Activated CD4-positive, CD25-positive, alpha-beta regulatory T cell treated with anti-CD3 and anti-CD28 coated beads, Interleukin-2, amount 50 U/mL, for 72 hours (primary cell): ENCODE results near the gene PDE3B.
"Not testable (repeated sequence)": the region's sequence is repeated elsewhere in the genome, so short reads cannot be mapped to it uniquely, and the experiment has no call there.

Experiments
- DNase-seq: peaks from one replicate; pipeline ENCODE4 v3.0.0; 2021

PDE3B gene

GRCh38 chr11:14643697-14644225 lies at the start of gene PDE3B:
TSS of gene PDE3B (plus strand) at chr11:14643804. CDS start at chr11:14644076, 272 bp downstream.
- DNase-seq, result peak; percentile 78

DNA sequence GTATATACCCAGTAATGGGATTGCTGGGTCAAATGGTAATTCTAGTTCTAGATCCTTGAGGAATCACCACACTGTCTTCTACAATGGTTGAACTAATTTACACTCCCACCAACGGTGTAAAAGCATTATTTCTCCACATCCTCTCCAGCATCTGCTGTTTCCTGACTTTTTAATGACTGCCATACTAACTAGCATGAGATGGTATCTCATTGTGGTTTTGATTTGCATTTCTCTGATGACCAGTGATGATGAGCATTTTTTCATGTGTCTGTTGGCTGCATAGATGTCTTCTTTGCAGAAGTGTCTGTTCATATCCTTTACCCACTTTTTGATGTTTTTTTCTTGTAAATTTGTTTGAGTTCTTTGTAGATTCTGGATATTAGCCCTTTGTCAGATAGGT lies 48.3 kb upstream of the PDE3B start:
- not testable (repeated sequence) for DNase-seq

- no peak for DNase-seq
Observed at GRCh38 chr11:14607713-14608112, 35.9 kb upstream of the PDE3B start.

DNA sequence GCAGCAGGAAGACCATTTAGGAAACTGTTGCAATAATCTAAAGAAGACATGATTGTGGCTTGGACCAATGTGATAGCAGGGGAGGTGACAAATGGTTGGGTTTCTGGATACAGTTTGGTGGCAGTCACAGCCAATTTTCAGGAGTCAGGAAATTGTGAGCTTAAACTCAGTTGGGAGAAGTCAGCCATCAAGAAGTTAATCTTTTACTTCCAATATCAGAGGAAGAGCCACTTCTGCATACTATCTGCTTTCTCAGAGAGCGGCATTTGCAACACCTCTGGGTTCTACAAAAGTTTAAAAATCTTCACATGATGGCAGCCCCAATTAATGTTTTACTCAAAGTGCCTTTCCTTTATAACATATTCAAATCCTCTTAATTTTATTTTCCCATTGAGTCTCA lies 33.7 kb upstream of the PDE3B start:
- DNase-seq, result no peak

GRCh38 chr11:14611939-14612338 lies 31.7 kb upstream of the PDE3B start:
- no peak for DNase-seq

DNA sequence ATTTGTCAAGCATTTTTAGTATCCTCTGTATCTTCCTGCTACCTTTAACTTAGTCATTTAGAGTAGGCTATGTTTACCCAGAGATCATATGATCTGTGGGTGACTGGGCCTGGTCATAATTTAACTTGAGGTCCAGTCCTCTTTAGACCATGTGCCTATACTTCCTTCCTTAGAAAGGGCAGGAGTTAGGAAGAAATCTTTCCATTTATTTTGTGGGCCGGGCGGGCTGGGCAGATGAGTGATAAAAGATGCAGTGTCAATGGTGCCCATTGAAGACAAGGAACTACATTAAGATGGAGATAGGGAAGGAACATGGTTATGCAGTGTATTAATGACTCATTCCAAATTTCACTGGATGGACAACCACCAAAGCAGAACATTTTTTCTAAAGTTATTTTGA lies 30.9 kb upstream of the PDE3B start:
- no peak for DNase-seq

- no peak for DNase-seq
Observed at GRCh38 chr11:14614091-14614622, 29.4 kb upstream of the PDE3B start.

DNA sequence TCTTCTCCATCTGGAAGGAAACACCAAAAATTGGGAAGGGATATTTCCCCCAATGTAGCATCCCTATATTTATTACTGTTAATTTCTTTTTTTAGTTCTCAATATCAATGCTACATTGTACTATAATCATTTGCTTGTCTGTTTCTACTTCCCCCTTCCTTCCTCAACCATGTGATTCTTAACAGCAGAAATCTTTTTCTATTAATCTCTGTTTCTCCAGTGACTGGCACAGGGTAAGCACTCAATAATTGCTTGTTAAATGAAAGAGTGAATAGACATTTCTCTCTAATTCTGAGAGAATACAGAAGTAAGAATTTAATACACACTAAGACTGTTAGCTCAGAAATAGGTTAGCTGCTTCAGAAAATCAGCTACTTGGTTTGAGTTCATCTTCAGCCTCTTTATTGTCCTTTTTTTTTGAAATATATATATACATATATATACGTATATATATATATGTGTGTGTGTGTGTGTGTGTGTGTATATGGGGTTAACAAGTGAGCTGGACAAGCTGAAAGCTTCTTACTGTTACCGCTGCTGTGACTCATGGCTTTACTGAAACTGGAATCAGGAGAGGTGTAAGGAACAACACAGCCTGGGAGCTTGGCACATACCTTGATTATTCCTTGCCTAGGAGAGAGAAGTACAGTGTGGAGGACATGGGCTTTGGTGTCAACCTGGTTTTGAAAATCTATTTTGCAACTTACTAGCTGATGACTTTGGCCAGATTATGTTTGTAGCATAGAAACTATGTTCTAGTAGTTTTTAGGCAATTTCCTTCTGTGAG lies 26.2 kb upstream of the PDE3B start:
- no peak for DNase-seq

DNA sequence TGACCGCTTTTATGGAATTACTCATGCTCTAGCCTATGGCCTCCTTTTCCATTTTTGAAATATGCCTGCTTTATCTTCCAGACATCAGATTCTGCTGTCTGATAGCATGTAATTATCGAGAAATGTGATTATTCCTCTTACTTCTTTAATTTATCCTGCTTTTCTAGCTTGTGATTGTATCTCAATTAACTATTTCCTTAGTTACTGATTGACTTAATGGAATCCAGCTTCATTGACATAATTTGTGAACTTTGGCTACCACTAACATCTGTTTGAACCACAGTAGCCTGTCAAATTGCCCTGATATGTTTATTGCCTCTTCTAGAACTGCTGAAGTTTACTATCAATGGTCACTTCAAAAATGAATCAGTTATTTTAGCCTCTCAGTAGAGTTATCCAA lies 25.5 kb upstream of the PDE3B start:
- DNase-seq, result no peak

DNA sequence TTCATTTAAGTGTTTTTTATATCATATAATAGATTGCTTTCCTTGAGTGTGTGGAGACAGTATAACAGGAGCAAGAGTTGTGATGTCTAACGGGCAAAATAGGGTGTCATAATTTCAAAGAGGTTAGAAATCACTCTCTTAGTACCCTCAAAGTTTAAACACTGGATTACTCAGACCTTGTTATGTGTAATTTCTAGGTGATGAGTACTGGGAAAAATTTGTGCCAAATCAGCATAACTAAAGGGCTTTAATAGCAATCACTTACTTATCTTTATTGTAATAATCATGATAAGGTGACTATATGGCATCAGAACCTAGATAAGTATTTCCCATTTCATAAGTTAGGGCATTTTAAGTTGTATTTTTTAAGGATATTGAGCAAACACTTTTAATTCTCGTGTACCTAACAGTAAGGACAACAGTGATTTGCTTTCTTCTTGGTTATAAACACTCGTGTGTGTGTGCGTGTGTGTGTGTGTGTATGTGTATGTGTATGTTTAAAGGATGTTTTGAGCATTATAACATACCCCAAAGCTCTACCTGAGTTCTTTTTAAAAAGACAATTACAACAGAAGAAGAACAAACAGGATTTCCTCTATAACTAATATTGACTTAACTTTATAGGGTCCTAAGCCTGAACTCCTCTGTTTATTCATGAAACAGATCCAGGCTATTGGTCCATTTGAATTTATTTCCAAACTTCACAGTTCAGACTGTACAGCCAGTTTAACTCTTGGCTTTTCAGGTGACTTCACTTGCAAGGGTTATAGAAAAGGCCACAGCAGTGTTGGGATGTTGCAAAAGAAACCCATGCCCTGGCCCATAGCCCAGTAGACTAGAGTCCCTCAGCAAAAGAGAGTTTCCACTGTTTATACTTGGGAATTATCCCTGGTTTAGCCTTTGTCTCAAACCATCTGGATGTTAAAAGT lies 23.7 kb upstream of the PDE3B start:
- DNase-seq, result no peak

DNA sequence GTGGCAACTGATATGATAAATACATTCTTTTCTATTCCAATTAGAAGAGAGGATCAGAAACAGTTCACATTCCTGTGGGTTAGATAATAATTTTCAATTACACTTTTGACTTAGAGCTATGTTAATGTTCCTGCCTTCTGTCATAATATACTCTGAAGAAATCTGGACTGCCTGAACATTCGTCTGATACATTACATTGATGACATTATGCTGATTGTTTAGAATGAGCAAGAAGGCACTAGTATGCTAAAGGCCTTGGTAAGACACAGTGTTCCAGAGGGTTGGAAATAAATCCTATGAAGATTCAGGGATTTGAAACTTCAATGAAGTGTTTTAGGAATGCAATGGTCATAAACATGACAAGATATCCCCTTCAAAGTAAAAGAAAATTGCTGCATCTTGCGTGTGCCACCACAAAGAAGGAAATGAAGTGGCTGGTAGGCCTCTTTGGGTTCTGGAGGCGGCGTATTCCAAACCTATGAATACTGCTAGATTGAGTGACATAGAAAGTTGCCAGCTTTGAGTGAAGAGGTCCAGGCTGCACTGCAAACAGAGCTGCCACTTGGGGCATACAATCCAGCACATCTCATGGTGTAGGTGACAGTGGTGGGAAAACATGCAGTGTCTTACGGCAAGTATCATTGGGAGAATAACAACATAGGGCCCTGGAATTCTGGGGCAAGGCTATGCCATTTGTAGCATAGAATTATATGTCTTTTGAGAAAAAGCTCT lies 21.2 kb upstream of the PDE3B start:
- no peak for DNase-seq

- DNase-seq, result no peak
Observed at GRCh38 chr11:14623036-14623435, 20.6 kb upstream of the PDE3B start.

DNA sequence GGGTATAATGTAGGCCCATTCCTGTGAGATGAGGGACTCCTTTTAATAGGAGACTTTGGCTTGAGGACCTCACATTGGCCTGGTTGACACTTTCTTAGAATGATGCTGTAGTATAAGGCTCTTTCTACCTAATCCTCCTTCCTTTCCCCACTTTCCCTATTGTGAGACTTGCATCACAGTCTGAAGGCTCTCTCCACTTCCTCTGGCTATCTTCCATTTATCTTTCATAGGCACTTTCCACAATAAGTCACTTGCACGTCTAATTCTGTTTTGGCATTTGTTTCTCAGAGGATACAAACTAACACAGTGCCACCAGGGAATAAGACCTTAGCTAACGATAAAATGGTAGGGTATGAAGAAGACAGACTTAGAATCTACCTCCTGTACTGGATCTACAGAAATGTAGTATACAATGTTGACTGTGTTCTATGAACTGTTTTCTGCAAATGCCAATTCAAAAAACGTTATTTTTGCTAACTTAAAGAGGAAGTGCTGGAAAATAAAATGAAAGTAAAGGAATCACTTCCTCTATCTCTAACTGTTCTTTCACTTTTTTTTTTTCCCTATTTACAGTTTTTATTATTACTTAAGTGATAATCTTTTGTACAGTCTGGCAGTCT lies 17.9 kb upstream of the PDE3B start:
- DNase-seq, result no peak

DNA sequence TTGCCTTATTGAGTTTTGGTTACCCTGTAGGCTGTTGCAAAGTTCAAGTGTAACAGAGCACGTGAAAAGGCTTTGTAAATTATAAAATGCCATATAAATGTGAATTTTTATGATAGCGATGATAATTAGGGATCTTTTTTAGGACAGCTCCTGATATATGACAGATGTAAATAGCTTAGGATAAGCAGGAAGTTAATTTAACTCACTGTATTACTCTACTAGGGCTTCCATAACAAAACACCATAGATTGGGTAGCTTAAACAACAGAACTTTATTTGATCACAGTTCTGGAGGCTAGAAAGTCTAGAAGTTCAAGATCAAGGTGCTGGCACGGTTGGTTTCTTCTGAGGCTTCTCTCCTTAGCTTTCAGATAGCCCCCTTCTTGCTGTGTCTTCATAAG lies 17.0 kb upstream of the PDE3B start:
- no peak for DNase-seq

DNA sequence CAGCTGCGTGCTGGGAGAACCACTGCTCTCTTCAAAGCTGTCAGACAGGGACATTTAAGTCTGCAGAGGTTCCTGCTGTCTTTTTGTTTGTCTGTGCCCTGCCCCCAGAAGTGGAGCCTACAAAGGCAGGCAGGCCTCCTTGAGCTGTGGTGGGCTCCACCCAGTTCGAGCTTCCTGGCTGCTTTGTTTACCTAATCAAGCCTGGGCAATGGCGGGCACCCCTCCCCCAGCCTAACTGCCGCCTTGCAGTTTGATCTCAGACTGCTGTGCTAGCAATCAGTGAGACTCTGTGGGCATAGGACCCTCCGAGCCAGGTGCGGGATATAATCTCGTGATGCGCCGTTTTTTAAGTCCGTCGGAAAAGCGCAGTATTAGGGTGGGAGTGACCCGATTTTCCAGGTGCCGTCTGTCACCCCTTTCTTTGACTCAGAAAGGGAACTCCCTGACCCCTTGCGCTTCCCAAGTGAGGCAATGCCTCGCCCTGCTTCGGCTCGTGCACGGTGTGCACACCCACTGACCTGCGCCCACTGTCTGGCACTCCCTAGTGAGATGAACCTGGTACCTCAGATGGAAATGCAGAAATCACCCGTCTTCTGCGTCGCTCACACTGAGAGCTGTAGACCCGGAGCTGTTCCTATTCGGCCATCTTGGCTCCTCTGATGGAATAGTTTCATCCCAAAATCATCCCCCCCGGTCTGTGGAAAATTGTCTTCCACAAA lies 9.9 kb upstream of the PDE3B start:
- not testable (repeated sequence) for DNase-seq

GRCh38 chr11:14634813-14635212 lies 8.8 kb upstream of the PDE3B start:
- no peak for DNase-seq

GRCh38 chr11:14635546-14635945 lies 8.1 kb upstream of the PDE3B start:
- no peak for DNase-seq

DNA sequence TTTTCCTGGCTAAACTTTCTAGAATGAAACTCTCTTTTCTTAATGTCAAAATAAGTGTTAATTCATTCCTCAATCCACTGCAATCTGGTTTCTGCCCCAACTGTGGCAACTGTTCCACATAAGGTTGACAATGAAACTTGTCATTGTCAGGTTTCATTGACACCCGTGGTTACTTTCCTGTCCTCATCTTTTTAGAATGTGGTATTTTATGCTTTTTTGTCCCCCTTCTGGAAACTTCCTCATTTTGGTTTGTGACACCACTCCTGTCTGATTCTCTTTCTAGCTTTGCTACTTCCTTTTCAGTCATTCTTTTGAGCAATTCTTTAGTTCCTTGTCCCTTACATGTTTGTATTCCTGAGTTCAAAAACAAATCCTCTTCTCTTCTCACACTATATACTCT lies 7.5 kb upstream of the PDE3B start:
- DNase-seq, result no peak

- no peak for DNase-seq
Observed at GRCh38 chr11:14637868-14638409, 5.7 kb upstream of the PDE3B start.

DNA sequence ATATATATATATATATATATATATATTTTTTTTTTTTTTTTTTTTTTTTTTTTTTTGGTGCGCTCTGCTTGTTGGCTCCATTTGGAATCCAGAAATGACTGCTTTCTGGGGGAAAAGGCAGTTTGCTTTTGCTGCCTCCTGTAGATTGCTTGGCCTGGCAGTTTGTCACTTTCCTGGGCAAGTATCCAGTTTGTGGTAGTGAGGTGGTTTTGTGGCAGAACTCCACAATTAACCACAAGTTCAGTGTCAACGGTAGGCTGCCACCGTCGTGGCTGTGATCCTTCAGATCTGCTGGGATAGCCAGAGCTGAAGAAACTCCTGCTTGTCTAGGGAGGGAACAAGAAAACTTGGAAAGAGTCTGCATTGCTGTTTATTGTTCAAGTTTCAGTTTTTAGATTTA lies 5.0 kb upstream of the PDE3B start:
- DNase-seq, result no peak

GRCh38 chr11:14641801-14642200 lies 1.8 kb upstream of the PDE3B start:
- no peak for DNase-seq
